CD4-positive, alpha-beta T cell treated with Interleukin-12 subunit alpha and Interleukin-12 subunit beta, for 1 hour (primary cell): ENCODE data around the gene SPON1.
"Not testable (repeated sequence)": the region's sequence is repeated elsewhere in the genome, so short reads cannot be mapped to it uniquely, and the experiment has no call there.

Source experiments
- DNase-seq: peaks from one replicate; pipeline ENCODE4 v3.0.0-alpha.2; 2020

Gene SPON1

GRCh38 chr11:14252501-14252900 is 290.0 kb downstream of the SPON1 start:
- not testable (repeated sequence) for DNase-seq

DNA sequence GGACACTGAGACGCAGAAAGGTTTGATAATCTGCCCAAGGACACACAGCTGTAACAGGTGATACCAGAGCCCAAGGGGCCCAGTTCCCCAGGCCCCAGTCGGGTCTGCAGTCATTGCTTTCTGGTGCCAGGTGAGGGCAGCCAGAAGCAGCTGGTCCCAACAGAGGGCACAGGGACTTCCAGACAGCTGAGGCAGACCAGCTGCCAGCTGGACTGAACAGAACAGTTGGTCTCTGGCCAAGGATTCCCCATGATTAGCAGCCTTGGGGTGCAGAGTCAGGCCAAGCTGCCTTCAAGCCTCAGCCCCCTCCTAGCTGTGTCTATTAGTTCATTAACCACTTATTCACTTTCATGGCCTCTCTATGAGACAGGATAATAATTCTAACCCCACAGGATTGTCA is 290.9 kb downstream of the SPON1 start:
- no peak for DNase-seq

- DNase-seq = no peak
Observed at GRCh38 chr11:14253840-14254239, 291.3 kb downstream of the SPON1 start.

DNA sequence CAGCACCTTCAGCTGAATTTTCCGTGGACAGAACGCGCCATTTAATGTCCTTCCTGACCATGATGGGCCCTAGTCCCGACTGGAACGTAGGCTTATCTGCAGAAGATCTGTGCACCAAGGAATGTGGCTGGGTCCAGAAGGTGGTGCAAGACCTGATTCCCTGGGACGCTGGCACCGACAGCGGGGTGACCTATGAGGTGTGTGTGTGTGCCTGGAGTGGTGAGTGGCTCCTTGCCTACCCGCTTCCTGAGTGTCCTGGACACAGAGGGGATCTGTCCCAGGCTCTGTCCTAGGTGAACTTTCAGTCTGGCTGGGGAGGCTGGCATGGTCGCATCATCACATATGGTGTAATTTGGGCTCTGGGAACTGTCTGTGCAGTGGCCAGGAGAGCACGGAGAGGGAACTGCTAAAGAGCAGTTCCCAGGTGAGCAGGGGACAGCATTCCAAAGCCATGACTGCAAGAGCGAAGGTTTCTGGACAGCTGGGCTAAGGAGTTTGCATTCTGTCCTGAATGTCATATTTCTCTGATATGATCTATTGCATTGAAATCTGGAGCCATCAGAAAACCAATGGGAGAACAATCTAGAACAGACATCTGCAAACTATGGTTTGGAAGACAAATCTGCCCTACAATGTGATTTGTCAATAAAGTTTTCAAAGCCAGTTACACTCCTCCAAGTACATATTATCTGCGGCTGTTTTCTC is 292.2 kb downstream of the SPON1 start:
- no peak for DNase-seq

DNA sequence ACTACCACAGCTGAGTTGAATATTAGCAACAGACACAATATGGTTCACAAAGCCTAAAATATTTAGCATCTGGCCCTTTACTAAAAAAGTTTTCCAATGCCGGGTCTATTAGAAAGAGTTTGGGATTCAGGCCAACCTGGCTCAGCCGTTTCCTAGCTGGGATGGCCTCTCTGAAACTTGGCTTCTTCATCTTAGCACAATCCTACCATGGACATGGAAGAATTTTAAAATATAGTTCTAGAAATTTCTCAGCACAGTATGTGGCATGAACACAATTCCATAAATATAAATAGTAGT is 292.7 kb downstream of the SPON1 start:
- DNase-seq = no peak

- DNase-seq = no peak
Observed at GRCh38 chr11:14258221-14258935, 295.9 kb downstream of the SPON1 start.

- DNase-seq = no peak
Observed at GRCh38 chr11:14259186-14259784, 296.8 kb downstream of the SPON1 start.

- DNase-seq = no peak
Observed at GRCh38 chr11:14259878-14260277, 297.4 kb downstream of the SPON1 start.

DNA sequence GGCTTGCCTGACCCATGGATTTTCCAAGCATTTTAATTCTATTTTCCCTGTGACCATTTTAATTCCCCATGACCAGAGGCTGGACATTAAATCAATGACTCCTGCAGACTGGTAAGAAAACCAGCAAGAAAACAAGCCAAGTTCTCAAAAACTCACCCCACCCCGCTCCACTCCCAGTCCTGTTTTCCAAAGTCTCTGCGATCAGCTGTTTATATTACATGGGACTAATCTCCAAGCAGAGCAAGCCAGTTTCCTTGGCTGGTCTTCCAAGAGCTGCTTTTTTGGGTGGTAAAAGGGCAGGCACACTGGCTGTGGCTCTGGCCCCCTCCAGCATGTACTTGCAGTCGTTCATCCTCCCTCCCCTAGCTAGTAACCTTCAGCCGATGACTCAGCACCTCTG is 298.5 kb downstream of the SPON1 start:
- no peak for DNase-seq

DNA sequence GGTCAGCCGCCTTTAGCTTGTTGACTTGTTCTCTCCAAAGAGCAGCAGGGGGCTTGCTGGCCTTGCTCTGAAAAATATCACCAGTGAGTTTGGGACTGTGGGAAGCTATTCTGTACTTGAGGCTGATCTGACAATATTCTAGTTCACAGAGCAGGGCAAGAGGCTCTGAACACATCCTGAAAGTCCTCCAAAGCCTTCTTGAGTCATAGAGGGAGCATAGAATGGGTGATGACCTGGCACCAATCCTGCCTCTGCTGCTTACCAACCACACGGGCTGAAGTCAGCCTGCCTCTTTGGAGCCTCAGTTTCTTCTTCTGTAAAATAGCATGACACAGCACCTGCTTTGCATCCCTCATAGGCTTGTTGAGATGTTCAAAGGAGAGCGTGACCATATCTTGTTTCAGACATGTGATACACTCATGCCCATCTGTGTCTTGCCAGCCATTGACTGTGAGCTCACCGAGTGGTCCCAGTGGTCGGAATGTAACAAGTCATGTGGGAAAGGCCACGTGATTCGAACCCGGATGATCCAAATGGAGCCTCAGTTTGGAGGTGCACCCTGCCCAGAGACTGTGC is 299.8 kb downstream of the SPON1 start:
- no peak for DNase-seq

- no peak for DNase-seq
Observed at GRCh38 chr11:14264966-14265365, 302.4 kb downstream of the SPON1 start.

DNA sequence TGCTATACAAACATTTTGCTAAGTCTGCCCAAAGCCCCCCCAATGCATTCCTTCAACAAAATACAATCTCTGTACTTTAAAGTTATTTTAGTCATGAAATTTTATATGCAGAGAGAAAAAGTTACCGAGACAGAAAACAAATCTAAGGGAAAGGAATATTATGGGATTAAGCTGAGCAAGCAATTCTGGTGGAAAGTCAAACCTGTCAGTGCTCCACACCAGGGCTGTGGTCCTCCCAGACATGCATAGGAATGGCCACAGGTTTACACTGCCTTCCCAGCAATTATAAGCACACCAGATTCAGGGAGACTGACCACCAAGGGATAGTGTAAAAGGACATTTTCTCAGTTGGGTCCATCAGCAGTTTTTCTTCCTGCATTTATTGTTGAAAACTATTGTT is 304.1 kb downstream of the SPON1 start:
- no peak for DNase-seq

- DNase-seq = no peak
Observed at GRCh38 chr11:14267861-14268635, 305.5 kb downstream of the SPON1 start.

GRCh38 chr11:14269692-14270573 is 307.4 kb downstream of the SPON1 start:
- DNase-seq = no peak

GRCh38 chr11:14270690-14271542 is 308.4 kb downstream of the SPON1 start:
- peak; percentile 24 for DNase-seq

DNA sequence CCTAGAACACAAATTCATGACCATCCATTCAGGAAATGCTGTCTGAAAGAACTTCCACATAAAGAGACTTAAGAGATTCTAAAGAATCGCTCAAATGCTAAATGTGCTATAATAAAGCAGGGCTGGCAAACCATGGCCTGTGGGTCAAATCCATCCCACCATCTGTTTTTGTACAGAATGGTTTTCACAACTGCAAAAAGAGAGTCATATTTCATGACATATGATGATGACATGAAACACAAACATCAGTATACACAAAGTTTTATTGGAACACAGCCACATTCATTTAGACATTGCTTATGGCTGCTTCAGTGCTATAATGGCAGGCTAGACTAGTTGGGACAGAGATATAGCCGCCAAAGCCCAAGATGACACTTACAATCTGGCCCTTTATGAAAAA is 311.4 kb downstream of the SPON1 start:
- DNase-seq = no peak

GRCh38 chr11:14275076-14275475 is 312.6 kb downstream of the SPON1 start:
- no peak for DNase-seq

DNA sequence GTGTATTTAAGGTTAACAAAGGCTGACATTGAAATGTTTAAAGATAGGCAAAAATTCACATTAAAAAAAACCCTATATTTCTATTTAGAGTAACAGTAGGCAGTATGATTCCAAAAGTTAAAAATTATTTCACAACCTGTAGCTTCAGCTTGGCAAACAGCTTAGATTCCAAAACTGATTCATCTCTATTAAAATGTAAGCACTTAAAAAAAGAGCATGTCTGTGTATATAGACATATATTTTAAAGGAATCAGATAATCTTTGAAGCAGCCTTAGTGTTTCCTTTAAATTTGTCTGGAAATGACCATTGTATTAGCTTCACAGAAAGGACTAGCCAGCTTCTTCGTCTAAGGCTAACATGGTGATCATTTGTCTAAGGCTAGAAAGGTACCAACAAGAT is 316.3 kb downstream of the SPON1 start:
- not testable (repeated sequence) for DNase-seq

DNA sequence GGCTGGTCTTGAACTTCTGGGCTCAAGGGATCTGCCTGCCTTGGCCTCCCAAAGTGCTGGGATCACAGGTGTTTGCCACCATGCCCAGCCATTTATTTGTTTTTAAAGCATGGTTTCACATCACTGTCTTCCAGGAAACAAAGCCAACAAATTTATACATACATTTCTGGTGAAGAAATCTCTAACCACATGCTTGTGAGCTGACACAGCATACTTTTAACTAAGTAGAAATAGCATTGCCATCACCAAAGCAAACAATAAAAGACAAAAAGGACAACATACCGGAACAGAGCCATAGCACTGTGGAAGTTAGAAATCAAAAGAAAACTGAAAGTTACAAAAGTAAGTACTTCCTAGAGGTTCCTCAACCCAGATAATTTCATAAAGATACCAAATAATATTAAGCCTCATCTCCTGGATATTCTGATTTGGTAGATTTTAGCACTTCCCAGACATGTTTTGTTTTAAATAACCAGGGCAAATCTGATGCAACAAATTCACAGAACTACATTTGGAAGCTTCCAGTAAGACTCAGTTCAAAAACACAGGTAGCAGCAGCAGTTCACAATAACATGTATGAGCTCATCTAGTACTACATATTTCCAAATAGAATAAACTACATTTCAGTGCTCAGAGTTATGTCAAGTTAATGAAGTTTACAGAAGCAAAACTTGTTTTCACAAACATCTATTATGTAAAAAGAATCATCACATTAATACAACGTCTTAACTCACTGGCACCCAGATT is 325.8 kb downstream of the SPON1 start:
- DNase-seq = no peak

DNA sequence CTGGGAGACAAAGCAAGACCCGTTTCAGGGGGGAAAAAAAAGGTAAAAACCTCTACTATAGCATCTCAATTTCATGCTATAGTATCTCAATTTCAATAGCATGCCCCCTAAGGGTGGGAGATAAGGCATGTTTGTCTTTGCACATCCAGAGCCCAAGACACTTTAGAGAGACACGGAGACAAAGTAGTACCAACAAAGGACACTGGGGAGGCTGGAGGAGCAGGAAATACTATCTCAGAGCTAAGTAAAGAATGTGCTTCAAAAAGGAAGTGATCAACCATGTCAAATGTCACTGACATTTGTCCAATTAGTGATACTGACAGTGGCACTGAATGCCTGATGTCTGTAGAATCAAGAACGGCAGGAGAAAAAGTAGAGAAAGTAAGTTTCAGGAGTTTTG is 327.9 kb downstream of the SPON1 start:
- no peak for DNase-seq

DNA sequence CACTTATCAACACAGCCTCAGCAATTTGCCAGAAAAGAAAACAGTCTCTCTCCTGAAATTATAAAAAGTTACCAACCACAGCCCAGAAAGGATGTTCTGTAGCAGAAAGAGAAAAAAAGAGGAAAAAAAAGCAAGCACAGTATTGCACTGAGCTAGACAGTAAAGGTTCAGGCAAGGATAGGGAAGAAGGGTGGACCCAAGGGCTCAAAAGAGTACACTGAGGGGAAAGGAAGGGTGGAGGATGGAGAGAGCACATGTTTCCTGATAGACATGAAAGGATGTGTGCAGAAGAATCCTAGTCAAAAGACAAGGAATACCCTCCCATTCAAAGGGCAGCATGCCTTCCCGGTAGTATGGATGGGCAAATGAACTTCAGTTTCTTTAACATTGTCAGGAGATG is 337.4 kb downstream of the SPON1 start:
- DNase-seq = no peak
